Caco-2 (cell line): Measurements from ENCODE around the gene FBXO24. TPM values are rescaled to one million over a fixed set of nuclear protein-coding genes. Genes with fewer than 3 reads are reported as not detected.
"Not testable (repeated sequence)": the region's sequence is repeated elsewhere in the genome, so short reads cannot be mapped to it uniquely, and the experiment has no call there.

Experiments used
- Bru-seq: library from RNA; stranded (reverse); fragments of 400-500 nt; gene quantifications from one replicate; lab custom pipeline; 2021; lab: Mats Ljungman, UMichigan
- BruChase-seq, 2 experiments: library from RNA; stranded (reverse); fragments of 400-500 nt; gene quantifications; one replicate each; lab custom pipeline; 2021; lab: Mats Ljungman, UMichigan
- BruUV-seq: library from RNA; stranded (reverse); fragments of 400-500 nt; replicated peaks from 2 replicates; lab custom pipeline; 2021; lab: Mats Ljungman, UMichigan
- CTCF ChIA-PET: fragments of 300-600 bp; sonication (Branson Sonifier 250); formaldehyde crosslinking; loops from one replicate; lab custom pipeline; 2022; ENCODE audit warnings: antibody characterized with exemption; lab: Charles Lee
- POLR2A ChIA-PET: fragments of 300-600 bp; sonication (Branson Sonifier 250); formaldehyde crosslinking; loops from one replicate; lab custom pipeline; 2022; ENCODE audit warnings: antibody characterized with exemption; lab: Charles Lee
- DNase-seq, 2 experiments: peaks; one replicate each; pipeline versions ENCODE4 v3.0.0 to v3.0.0-alpha.2; 2020 to 2022
- H3K27me3 ChIP-seq: replicated peaks from 2 replicates; pipeline ENCODE4 v1.6.0; 2011; ENCODE audit warnings: low read length; ENCODE audit not compliant: control insufficient read depth, insufficient read depth
- H3K36me3 ChIP-seq: 2 replicates; pipeline ENCODE4 v1.5.1; 2011; ENCODE audit warnings: low read length; ENCODE audit not compliant: control insufficient read depth, insufficient read depth
- H3K4me1 ChIP-seq: fragments of 250-450 bp; sonication (Bioruptor Pico); 2 replicates; pipeline ENCODE4 v1.5.1; 2020; ENCODE audit warnings: mild to moderate bottlenecking
- H3K4me3 ChIP-seq: 2 replicates; pipeline ENCODE4 v1.5.1; 2011; ENCODE audit warnings: low read depth, mild to moderate bottlenecking, control low read depth, low read length
- H3K9me3 ChIP-seq: fragments of 250-450 bp; sonication (Bioruptor Pico); 2 replicates; pipeline ENCODE4 v1.5.1; 2020; ENCODE audit warnings: mild to moderate bottlenecking, moderate library complexity
- H3K27ac Mint-ChIP-seq: one replicate; pipeline ENCODE4 v1.8.0; 2022; ENCODE audit warnings: mixed read lengths; ENCODE audit not compliant: unreplicated experiment
- H3K27me3 Mint-ChIP-seq: one replicate; pipeline ENCODE4 v1.8.0; 2022; ENCODE audit warnings: mixed read lengths; ENCODE audit not compliant: insufficient read depth, unreplicated experiment
- H3K36me3 Mint-ChIP-seq: one replicate; pipeline ENCODE4 v1.8.0; 2022; ENCODE audit warnings: mild to moderate bottlenecking, mixed read lengths; ENCODE audit not compliant: insufficient read depth, unreplicated experiment
- H3K4me1 Mint-ChIP-seq: one replicate; pipeline ENCODE4 v1.8.0; 2022; ENCODE audit warnings: low read depth, mixed read lengths; ENCODE audit not compliant: unreplicated experiment
- H3K4me3 Mint-ChIP-seq: one replicate; pipeline ENCODE4 v1.8.0; 2022; ENCODE audit warnings: mild to moderate bottlenecking, moderate library complexity, mixed read lengths; ENCODE audit not compliant: unreplicated experiment
- H3K9me3 Mint-ChIP-seq: one replicate; pipeline ENCODE4 v1.8.0; 2022; ENCODE audit warnings: mixed read lengths; ENCODE audit not compliant: unreplicated experiment
- intact Hi-C: fragments of 100-400 bp; cut with micrococcal nuclease; formaldehyde crosslinking; loops from one replicate; pipeline ENCODE4 v1.10.0; 2022; ENCODE audit not compliant: unreplicated experiment
- long read RNA-seq: library from polyadenylated mRNA; stranded (forward); transcript quantifications from one replicate; pipeline ENCODE4 v2.0.0, GENCODE V29; 2022
- total RNA-seq: library from RNA; stranded (reverse); gene quantifications from 2 replicates; pipeline ENCODE4 v1.2.3, GENCODE V29; 2022
- TF ChIP-seq, protein P1 (sequence below), 2 experiments: fragments of 200-600 bp in 1 of 2; IDR thresholded peaks; 1 replicate in 1 of 2; 2 replicates in 1 of 2; pipeline versions ENCODE4 v1.5.1 to v1.8.0; 2011 to 2022; ENCODE audit warnings: antibody characterized with exemption in 1 of 2, control low read depth in 1 of 2, inconsistent platforms in 1 of 2, low read depth in 1 of 2, low read length in 1 of 2, mild to moderate bottlenecking in 1 of 2, moderate library complexity in 1 of 2; ENCODE audit not compliant: insufficient read depth in 1 of 2, severe bottlenecking in 1 of 2, unreplicated experiment in 1 of 2

FBXO24 gene, protein sequence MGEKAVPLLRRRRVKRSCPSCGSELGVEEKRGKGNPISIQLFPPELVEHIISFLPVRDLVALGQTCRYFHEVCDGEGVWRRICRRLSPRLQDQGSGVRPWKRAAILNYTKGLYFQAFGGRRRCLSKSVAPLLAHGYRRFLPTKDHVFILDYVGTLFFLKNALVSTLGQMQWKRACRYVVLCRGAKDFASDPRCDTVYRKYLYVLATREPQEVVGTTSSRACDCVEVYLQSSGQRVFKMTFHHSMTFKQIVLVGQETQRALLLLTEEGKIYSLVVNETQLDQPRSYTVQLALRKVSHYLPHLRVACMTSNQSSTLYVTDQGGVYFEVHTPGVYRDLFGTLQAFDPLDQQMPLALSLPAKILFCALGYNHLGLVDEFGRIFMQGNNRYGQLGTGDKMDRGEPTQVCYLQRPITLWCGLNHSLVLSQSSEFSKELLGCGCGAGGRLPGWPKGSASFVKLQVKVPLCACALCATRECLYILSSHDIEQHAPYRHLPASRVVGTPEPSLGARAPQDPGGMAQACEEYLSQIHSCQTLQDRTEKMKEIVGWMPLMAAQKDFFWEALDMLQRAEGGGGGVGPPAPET
- total RNA-seq: 1.4 and 1.5 TPM in 2 replicates
- Bru-seq, nascent RNA: percentile 30 among the genes with signal in this experiment
- BruChase-seq, experiment 1, labeled RNA remaining after a 2-hour chase: percentile 29 among the genes with signal in this experiment
- percentile 64 among the genes with signal in this experiment for BruChase-seq, experiment 2, labeled RNA remaining after a 6-hour chase
- long read RNA-seq: 0 reads

DNA sequence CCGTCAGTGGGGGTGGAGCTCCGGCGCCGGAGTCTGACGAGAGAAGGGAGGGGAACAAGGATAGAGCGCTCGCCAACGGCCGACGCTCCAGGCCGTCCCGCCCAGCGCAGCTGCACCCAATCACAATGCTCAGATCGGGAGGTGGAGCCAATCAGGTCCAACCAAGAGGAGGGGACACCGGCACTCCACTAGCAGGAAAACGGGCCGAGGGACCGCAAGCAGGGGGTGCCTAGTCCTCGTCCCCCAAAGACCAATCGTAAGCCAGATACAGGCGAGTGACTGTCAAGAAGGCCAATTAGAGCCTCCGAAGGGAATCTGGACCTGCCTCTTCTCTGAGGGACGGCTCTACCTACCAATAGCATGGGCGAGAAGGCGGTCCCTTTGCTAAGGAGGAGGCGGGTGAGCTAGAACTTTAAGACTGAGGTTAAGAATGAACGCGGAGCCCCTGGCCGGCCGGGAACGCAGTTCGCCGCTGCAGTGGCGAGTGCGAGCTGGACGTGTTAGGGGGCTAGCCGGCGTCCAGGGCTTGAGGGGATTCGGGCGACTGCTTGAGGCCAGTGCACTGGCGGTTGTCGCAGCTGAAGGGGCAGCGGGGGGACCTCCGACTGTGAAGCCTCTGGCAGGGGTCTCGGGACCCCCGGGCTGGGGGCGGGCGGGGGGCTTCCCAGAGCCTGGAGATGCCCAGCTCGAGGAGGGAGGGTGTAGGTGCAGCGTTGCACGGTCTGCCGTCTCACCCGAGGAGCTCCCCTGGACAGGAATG lies at the start of gene FBXO24:
FBXO24 (plus strand) TSS at position 63 of the 760 bp plus-strand sequence; CDS start at position 361, 298 bp downstream.
- peaks cover 11% of the 10 kb centered on the region for H3K4me1 Mint-ChIP-seq
- POLR2A ChIA-PET: interaction anchor here (0.6 to 3.6 kb wide), 26 partner anchors 8 to 1105 kb away, joined by 3 to 60 read pairs (median 5); partner anchors contain the start of genes AGFG2, GIGYF1, GNB2 and MEPCE
- intact Hi-C loops: loop anchor here (1.0 to 2.0 kb wide), 5 partner anchors 18 to 266 kb away; partner anchors contain the start of genes GNB2, MOSPD3 and SLC12A9

DNA sequence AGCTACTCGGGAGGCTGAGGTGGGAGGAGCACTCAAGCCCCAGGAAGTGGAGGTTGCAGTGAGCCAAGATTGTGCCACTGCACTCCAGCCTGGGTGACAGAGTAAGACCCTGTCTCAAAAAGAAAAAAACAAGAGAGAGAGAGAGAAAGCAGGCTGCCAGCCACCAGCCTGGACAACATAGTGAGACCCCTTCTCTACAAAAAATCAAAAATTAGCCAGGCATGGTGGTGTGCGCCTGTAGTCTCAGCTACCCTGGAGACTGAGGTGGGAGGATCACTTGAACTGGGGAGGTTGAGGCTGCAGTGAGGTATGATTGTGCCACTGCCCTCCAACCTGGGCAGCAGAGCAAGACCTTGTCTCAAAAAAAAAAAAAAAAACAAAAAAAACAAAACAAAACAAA lies 49.4 kb upstream of the FBXO24 start:
- H3K4me1 Mint-ChIP-seq, H3K4me3 ChIP-seq, H3K9me3 ChIP-seq, H3K27me3 Mint-ChIP-seq, CTCF ChIA-PET, DNase-seq, H3K36me3 ChIP-seq, BruUV-seq, POLR2A ChIA-PET, H3K27me3 ChIP-seq, H3K9me3 Mint-ChIP-seq, intact Hi-C loops: not testable (repeated sequence)
- Mint-ChIP-seq H3K4me3 (peak overlapping the region; percentile 14), H3K36me3 (peaks cover 21% of the 10 kb centered on the region), H3K27ac (peak overlapping the region; percentile 67)
- H3K4me1 ChIP-seq: peaks cover 22% of the 10 kb centered on the region

More for the DNA sequence above, at the start of gene FBXO24:
- Histone ChIP-seq H3K4me3 (peak within 1 kb of the TSS; percentile 74), H3K36me3 (peaks cover 14% of the 10 kb centered on the region; the same call in 1 of the 2 replicates), H3K4me1 (peaks cover 13% of the 10 kb centered on the region), H3K9me3 (no peaks in the 10 kb centered on the region), H3K27me3 (no peaks in the 10 kb centered on the region)
- peak; percentile 100 for DNase-seq
- no peaks in the 10 kb centered on the region for H3K9me3 Mint-ChIP-seq
- H3K27me3 Mint-ChIP-seq: no peaks in the 10 kb centered on the region
- peak within 1 kb of the TSS; percentile 86 for H3K4me3 Mint-ChIP-seq
- CTCF ChIA-PET: interaction anchor here (0.6 to 3.5 kb wide), 25 partner anchors 14 to 454 kb away, joined by 3 to 18 read pairs (median 6); partner anchors contain the start of genes GIGYF1, MOSPD3, NYAP1 and POP7
- TF ChIP-seq, protein P1, sequence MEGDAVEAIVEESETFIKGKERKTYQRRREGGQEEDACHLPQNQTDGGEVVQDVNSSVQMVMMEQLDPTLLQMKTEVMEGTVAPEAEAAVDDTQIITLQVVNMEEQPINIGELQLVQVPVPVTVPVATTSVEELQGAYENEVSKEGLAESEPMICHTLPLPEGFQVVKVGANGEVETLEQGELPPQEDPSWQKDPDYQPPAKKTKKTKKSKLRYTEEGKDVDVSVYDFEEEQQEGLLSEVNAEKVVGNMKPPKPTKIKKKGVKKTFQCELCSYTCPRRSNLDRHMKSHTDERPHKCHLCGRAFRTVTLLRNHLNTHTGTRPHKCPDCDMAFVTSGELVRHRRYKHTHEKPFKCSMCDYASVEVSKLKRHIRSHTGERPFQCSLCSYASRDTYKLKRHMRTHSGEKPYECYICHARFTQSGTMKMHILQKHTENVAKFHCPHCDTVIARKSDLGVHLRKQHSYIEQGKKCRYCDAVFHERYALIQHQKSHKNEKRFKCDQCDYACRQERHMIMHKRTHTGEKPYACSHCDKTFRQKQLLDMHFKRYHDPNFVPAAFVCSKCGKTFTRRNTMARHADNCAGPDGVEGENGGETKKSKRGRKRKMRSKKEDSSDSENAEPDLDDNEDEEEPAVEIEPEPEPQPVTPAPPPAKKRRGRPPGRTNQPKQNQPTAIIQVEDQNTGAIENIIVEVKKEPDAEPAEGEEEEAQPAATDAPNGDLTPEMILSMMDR (IDR thresholded peaks at IDR 0.05; ENCODE audit: insufficient read depth in 1 of 2, low read depth in 1 of 2, low read length in 1 of 2, severe bottlenecking in 1 of 2, unreplicated experiment in 1 of 2): no peak
- BruUV-seq: no TSS peak
- H3K36me3 Mint-ChIP-seq: peaks cover 25% of the 10 kb centered on the region
- H3K27ac Mint-ChIP-seq: peak within 1 kb of the TSS; percentile 93

DNA sequence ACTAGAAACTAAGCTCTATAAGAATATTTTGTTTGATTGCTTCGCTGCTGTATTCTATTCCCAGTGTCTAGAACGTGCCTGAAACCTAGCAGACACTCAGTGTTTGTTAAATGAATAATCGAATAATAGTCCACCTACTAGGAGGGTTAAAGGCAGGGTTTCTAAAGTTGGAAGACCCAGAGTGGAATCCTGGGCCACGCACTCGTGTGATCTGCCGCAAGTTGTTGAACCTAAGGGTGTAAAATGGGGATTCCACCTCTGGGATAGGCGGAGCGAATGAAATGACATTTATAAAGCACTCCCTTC lies 47.8 kb upstream of the FBXO24 start:
- ChIA-PET POLR2A (interaction anchor here (0.5 to 2.4 kb wide), 5 partner anchors 47 to 168 kb away, joined by 3 to 27 read pairs (median 7); partner anchors contain the start of genes FBXO24, LRCH4, MEPCE and MOSPD3), CTCF (interaction anchor here (1.1 to 1.4 kb wide), 3 partner anchors 11 to 72 kb away, joined by 4 to 5 read pairs (median 4); no protein-coding TSS in a partner anchor)
- Histone ChIP-seq H3K9me3 (no peaks in the 10 kb centered on the region), H3K27me3 (no peaks in the 10 kb centered on the region), H3K4me3 (peak overlapping the region; percentile 49), H3K4me1 (peaks cover 31% of the 10 kb centered on the region), H3K36me3 (no peaks in the 10 kb centered on the region)
- Mint-ChIP-seq H3K27ac (peak overlapping the region; percentile 72), H3K4me1 (peaks cover 17% of the 10 kb centered on the region), H3K9me3 (no peaks in the 10 kb centered on the region), H3K36me3 (peaks cover 27% of the 10 kb centered on the region), H3K27me3 (no peaks in the 10 kb centered on the region), H3K4me3 (peak overlapping the region; percentile 87)
- TSS peak; percentile 99 for BruUV-seq
- TF ChIP-seq, protein P1 (IDR thresholded peaks at IDR 0.05; ENCODE audit: insufficient read depth in 1 of 2, low read depth in 1 of 2, low read length in 1 of 2, severe bottlenecking in 1 of 2, unreplicated experiment in 1 of 2): no peak
- intact Hi-C loops: loop anchor here (1.0 to 2.0 kb wide), 2 partner anchors 48 to 110 kb away; partner anchors contain the start of genes FBXO24, LRCH4, MEPCE and ZCWPW1
- no peak for DNase-seq
